ENCODE results near the gene CLDND2. TPM values are rescaled to one million over a fixed set of nuclear protein-coding genes. Genes with fewer than 3 reads are reported as not detected.

The CLDND2 gene
- total RNA-seq, 1 experiment from 2014 or later, result 0.95 TPM

DNA sequence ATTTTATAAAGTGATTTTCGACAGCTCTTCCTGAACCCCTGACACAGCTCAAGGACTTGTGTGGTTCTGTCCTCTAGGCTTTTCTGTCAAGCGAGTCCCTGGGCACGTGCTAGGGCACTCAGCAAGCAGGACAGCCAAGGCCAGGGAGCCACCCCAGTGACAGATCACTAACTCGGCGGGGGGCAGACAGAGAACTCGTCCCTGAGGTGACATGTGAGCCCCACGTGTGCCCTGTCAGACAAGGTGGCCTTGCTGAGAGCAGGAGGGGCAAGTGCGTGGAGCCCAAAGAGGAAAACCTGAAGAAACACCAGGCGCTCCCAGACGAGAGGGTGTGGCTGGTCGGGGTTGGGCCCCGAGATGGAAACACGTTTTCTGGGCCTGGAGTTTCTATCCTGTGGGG is 7.6 kb downstream of the CLDND2 start:
- Histone ChIP-seq H3K4me2 (ENCODE audit: low read length) (no peak overlapping the region), H3K36me3 (ENCODE audit: low read depth, low read length) (no peaks in the 10 kb centered on the region), H3F3A (ENCODE audit: low read length, unreplicated experiment) (peaks cover 4% of the 10 kb centered on the region), H2AFZ (ENCODE audit: low read length) (no peak overlapping the region), H3K27me3 (ENCODE audit: low read length) (no peaks in the 10 kb centered on the region), H4K20me1 (ENCODE audit: low read length) (no peaks in the 10 kb centered on the region), H3K9me2 (replicated peaks; ENCODE audit: low read length) (no peaks in the 10 kb centered on the region), H3K27ac (ENCODE audit: low read length) (no peak overlapping the region), H3K4me1 (ENCODE audit: insufficient read depth, low read length) (peaks cover 59% of the 10 kb centered on the region), H3K9ac (ENCODE audit: low read length) (no peak overlapping the region), H3K79me2 (ENCODE audit: low read length) (peaks cover 63% of the 10 kb centered on the region), H3K9me3 (ENCODE audit: low read length) (no peaks in the 10 kb centered on the region), H3K4me3 (ENCODE audit: low read length) (no peak overlapping the region)
- ChIA-PET CTCF (no interaction called here), POLR2A (ENCODE audit: unreplicated experiment) (no interaction called here)
- ATAC-seq (no peak), DNase-seq (no peak)
- TF ChIP-seq EZH2phosphoT487 (IDR thresholded peaks at IDR 0.05; ENCODE audit: borderline replicate concordance, low read length) (no peak), EZH2 (IDR thresholded peaks at IDR 0.05; ENCODE audit: low read length, unreplicated experiment) (no peak)
- TF ChIP-seq, protein P1, sequence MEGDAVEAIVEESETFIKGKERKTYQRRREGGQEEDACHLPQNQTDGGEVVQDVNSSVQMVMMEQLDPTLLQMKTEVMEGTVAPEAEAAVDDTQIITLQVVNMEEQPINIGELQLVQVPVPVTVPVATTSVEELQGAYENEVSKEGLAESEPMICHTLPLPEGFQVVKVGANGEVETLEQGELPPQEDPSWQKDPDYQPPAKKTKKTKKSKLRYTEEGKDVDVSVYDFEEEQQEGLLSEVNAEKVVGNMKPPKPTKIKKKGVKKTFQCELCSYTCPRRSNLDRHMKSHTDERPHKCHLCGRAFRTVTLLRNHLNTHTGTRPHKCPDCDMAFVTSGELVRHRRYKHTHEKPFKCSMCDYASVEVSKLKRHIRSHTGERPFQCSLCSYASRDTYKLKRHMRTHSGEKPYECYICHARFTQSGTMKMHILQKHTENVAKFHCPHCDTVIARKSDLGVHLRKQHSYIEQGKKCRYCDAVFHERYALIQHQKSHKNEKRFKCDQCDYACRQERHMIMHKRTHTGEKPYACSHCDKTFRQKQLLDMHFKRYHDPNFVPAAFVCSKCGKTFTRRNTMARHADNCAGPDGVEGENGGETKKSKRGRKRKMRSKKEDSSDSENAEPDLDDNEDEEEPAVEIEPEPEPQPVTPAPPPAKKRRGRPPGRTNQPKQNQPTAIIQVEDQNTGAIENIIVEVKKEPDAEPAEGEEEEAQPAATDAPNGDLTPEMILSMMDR (conservative IDR thresholded peaks at IDR 0.05; ENCODE audit: low read depth, low read length), result no peak
- no TSS peak for BruUV-seq (replicated peaks)
- intact Hi-C loops (cut with micrococcal nuclease), result no loop called here

DNA sequence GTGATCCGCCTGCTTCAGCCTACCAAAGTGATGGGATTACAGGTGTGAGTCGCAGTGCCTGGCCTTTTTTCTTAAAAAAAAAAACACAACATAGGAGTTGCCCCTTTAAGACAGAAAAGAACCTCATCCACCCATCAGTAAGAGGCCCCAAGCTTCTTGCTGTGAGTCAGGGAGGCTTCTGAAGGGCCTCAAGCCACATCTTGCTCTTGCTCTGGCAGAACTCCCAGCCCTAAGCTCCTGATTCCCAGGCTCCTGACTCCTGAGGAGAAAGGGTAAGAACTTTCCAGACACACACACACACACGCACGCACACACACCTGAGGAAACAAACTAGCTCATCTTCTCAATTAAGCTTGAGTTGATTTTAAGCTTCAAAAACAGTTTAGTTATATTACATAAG is 9.5 kb downstream of the CLDND2 start:
- ATAC-seq (peak; percentile 5; the same call in 1 of the 2 replicates), DNase-seq (peak; percentile 70)
- Histone ChIP-seq H3K79me2 (ENCODE audit: low read length) (peaks cover 48% of the 10 kb centered on the region), H3K27ac (ENCODE audit: low read length) (peak overlapping the region; percentile 55), H3K4me3 (ENCODE audit: low read length) (no peak overlapping the region), H3F3A (ENCODE audit: low read length, unreplicated experiment) (peaks cover under 1% of the 10 kb centered on the region), H3K4me2 (ENCODE audit: low read length) (no peak overlapping the region), H4K20me1 (ENCODE audit: low read length) (no peaks in the 10 kb centered on the region), H3K9me2 (replicated peaks; ENCODE audit: low read length) (no peaks in the 10 kb centered on the region), H3K27me3 (ENCODE audit: low read length) (no peaks in the 10 kb centered on the region), H2AFZ (ENCODE audit: low read length) (no peak overlapping the region), H3K9me3 (ENCODE audit: low read length) (no peaks in the 10 kb centered on the region), H3K4me1 (ENCODE audit: insufficient read depth, low read length) (peaks cover 42% of the 10 kb centered on the region), H3K9ac (ENCODE audit: low read length) (no peak overlapping the region), H3K36me3 (ENCODE audit: low read depth, low read length) (no peaks in the 10 kb centered on the region)
- ChIA-PET CTCF (interaction anchor here (1.2 to 1.3 kb wide), 2 partner anchors 20 to 302 kb away, joined by 4 to 12 read pairs; no protein-coding TSS in a partner anchor), POLR2A (ENCODE audit: unreplicated experiment) (interaction anchor here (1.1 to 1.7 kb wide), 2 partner anchors 8 to 20 kb away, joined by 3 to 16 read pairs; no protein-coding TSS in a partner anchor)
- BruUV-seq (replicated peaks), result no TSS peak
- intact Hi-C loops (cut with micrococcal nuclease), result no loop called here
- TF ChIP-seq, protein P1 (conservative IDR thresholded peaks at IDR 0.05; ENCODE audit: low read depth, low read length), result no peak
- TF ChIP-seq EZH2 (IDR thresholded peaks at IDR 0.05; ENCODE audit: low read length, unreplicated experiment), result no peak
- TF ChIP-seq EZH2phosphoT487 (IDR thresholded peaks at IDR 0.05; ENCODE audit: borderline replicate concordance, low read length), result no peak

DNA sequence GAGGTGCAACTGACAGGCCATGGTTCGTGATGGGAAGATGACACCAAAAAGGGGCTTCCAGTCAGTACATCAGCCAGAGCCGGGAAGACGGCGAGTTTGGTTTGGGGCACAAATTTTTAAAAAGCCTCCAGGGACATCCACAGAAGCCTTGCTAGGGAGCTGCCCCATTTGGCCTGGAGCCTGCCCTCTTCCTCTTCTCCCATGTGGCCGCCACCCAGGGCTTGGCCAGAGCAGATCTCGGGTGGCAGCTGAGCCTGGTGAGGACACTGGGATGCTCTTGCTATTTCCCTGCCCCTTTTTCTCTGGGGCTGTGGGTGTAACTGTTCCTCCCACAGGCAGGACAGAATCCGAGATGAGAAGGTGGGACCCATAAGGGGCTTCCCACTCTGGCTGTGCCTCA is 10.9 kb downstream of the CLDND2 start:
- H3K9me3 ChIP-seq (ENCODE audit: low read length), result no peaks in the 10 kb centered on the region
- H3K4me2 ChIP-seq (ENCODE audit: low read length), result no peak overlapping the region
- ATAC-seq (no peak), DNase-seq (no peak)
- H3K27me3 ChIP-seq (ENCODE audit: low read length), result no peaks in the 10 kb centered on the region
- peaks cover 37% of the 10 kb centered on the region for H3K79me2 ChIP-seq (ENCODE audit: low read length)
- TF ChIP-seq, protein P1 (conservative IDR thresholded peaks at IDR 0.05; ENCODE audit: low read depth, low read length), result no peak
- TF ChIP-seq EZH2phosphoT487 (IDR thresholded peaks at IDR 0.05; ENCODE audit: borderline replicate concordance, low read length) (no peak), EZH2 (IDR thresholded peaks at IDR 0.05; ENCODE audit: low read length, unreplicated experiment) (no peak)
- H4K20me1 ChIP-seq (ENCODE audit: low read length), result no peaks in the 10 kb centered on the region
- no peak overlapping the region for H3K4me3 ChIP-seq (ENCODE audit: low read length)
- CTCF ChIA-PET, result no interaction called here
- H3K9me2 ChIP-seq (replicated peaks; ENCODE audit: low read length), result no peaks in the 10 kb centered on the region
- no TSS peak for BruUV-seq (replicated peaks)
- peaks cover 2% of the 10 kb centered on the region; the same call in 1 of the 2 replicates for H3K36me3 ChIP-seq (ENCODE audit: low read depth, low read length)
- intact Hi-C loops (cut with micrococcal nuclease), result no loop called here
- H3K27ac ChIP-seq (ENCODE audit: low read length), result no peak overlapping the region
- H3K4me1 ChIP-seq (ENCODE audit: insufficient read depth, low read length), result peaks cover 30% of the 10 kb centered on the region
- no peak overlapping the region for H2AFZ ChIP-seq (ENCODE audit: low read length)
- POLR2A ChIA-PET (ENCODE audit: unreplicated experiment), result interaction anchor here (0.7 kb wide), 1 partner anchor 20 kb away, joined by 16 read pairs; no protein-coding TSS in a partner anchor
- no peak overlapping the region for H3K9ac ChIP-seq (ENCODE audit: low read length)
- H3F3A ChIP-seq (ENCODE audit: low read length, unreplicated experiment), result no peaks in the 10 kb centered on the region

Measured in PC-3 (cell line).